Nucleus accumbens (tissue), 56 donors: Measurements from ENCODE around the gene CHURC1.

Experiments
- DNase-seq, 56 donors: peaks; one replicate each; lab custom pipeline; 2025; lab: John Stamatoyannopoulos, UW

The CHURC1 gene

DNA sequence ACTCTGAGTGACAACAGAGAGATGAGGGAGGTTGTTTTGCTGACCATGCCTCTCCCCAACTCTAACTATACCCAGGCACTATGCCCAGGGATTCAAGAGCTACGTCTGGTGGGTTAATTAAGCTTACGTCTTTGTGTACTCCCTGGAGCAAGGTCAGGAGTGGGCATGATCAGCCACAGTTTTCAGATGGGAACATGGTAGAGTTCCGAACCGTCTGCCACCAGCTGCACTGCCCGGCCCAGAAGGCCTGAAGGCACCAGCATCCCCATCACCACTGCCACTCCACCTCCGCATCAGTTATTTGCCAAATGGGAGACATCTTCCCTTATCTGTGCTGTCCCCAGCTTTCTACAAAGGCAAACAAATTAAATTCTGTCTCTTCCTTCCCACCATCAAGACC lies 39.4 kb downstream of the CHURC1 start:
- no peak for DNase-seq

DNA sequence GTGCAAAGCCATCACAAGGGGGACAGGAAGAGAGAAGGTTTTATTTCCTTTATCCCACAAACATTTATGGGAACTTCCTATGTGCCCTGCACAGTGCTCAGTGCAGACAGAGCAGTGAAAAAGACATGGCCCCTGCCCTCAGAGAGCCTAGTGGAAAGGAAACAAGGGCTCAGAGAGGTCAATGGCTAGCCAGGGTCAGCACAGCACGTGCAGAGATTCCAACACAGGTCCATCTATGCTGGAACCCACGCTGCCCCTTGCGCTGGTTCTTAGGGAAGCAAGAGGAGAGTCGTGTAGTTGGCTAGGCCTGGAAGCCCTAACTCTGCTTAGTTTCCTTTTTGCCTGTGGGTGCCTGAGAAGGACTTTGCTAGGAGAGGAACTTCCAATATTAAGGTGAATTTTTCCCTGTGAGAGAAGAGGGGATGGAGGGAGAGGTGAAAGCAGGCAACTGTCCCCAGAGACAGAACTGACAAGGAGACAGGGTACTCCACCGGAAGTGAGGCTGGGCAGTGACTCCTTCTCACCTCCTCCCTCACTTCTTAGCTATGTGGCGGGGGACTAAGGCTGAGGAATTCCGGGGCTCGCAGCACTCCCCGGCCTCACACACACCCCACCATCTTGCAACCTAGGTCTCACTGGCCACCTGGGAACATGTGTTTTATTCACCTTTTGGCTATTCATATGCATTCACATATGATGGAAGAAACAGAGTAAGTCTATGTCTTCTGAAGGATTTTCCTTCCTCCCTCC lies 40.4 kb downstream of the CHURC1 start:
- no peak for DNase-seq

DNA sequence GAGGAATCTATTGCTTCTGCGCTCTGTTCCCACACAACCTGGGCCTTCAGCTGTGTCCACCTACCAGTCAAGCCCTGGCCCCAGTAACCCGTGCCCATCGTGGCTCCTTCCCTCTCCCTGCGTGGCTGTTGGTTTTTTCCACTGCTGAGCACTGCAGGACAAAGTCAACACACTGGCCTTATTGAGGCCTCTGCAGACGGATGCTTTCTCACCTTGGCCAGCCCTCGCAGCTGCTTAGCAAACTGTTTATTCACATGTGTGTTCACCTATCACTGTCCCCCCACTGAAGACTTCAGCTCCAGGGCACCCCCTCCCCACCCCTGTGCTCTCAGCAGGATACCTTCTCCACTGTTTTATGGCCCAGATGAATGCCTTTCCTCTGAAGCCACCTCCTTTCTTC lies 41.0 kb downstream of the CHURC1 start:
- DNase-seq, result no peak

GRCh38 chr14:64956697-64957406 lies 42.6 kb downstream of the CHURC1 start:
- no peak for DNase-seq

GRCh38 chr14:64958201-64958600 lies 43.9 kb downstream of the CHURC1 start:
- no peak for DNase-seq

- DNase-seq, result no peak
Measured at GRCh38 chr14:64958743-64959142, 44.5 kb downstream of the CHURC1 start.

GRCh38 chr14:64960762-64961276 lies 46.6 kb downstream of the CHURC1 start:
- DNase-seq, result no peak

GRCh38 chr14:64963611-64964010 lies 49.4 kb downstream of the CHURC1 start:
- no peak for DNase-seq

GRCh38 chr14:64965356-64966000 lies 51.2 kb downstream of the CHURC1 start:
- DNase-seq, result peak in 25 of 56 donors; percentile 9 to 75 (median 28)

- no peak for DNase-seq
Measured at GRCh38 chr14:64966976-64967375, 52.7 kb downstream of the CHURC1 start.

- peak in 1 of 56 donors; percentile 12 for DNase-seq
Measured at GRCh38 chr14:64968167-64968566, 53.9 kb downstream of the CHURC1 start.

DNA sequence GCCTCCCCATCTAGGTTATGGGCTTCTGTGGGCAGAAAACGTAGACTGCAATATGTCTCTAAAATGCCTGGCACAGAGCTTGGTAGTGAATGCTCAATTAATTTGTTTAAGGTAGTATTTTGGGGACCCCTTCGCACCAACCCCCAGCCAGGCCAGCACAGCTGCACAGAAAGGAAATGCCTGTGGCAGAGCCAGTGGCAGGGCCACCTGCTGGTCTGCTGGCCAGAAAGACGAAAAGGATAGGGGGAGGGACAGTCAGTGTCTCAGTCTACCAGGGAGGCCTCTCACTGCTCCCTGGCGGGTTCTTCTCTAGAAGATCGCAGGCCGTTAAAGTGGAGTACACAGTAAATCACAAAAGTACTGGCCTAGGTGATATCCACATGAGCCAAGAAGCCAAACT lies 54.4 kb downstream of the CHURC1 start:
- DNase-seq, result no peak

GRCh38 chr14:64970041-64970440 lies 55.8 kb downstream of the CHURC1 start:
- DNase-seq, result no peak

GRCh38 chr14:64970776-64971477 lies 56.7 kb downstream of the CHURC1 start:
- no peak for DNase-seq

DNA sequence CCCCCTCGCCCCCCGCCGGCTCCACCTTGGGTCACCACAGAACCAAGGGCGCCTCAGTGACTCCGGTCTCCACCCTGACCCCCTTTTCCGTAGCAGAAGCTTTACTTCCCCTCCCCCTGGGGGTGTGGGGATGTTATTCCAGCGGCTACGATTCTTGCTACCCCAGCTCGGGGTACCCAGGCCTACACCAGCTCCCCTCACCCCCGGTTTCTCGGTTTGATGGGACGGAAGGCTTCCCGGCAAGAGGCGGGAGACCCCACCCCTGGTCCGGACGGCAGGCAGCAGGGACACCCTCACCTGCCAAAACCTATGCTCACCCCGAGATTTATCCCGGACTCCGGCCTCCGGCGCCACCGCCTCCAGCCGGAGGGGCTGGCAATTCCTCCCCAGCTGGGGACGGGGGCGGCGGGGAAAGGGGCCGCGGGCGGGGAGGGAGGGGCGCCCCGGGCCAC lies 57.3 kb downstream of the CHURC1 start:
- DNase-seq, result peak in 1 of 56 donors; percentile 34

DNA sequence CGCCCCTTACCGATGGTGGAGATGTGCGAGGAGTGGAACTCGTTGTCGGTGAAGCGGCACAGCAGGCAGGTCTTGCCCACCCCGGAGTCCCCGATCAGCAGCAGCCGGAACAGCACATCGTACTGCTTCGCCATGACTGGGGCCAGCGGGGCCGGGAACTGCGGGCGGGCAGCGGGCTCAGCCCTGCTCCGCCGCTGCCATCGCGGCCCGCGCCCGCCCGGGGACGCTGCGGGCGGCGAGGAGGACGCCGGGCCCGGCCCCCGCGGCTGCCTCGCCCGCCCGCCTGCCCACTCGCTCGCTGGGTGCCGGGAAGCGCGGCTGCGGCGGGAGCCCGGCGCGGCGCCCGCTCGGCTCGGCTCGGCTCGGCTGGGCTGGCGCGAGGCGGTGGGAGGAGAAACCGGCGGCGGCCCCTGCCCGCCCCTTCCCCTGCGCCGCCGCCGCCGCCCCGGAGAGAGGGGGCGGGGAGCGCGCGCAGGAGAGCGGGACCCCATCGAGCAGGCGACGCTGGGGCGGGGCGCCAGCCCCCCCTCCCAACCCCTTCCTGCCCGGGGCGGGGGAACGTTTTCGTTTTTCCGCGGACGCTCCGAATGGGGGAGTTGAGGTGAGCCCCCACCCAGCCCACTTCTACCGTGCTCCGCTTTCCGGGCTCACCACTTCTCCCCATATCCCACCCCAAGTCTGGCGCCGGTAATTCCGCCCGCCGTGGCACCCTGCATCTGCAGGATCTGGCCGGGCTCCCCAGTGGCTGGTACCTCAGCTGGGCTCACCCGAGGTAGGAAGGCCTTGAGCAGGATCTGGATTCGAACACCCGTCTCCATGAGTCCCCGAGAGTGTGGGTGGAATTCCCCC lies 57.9 kb downstream of the CHURC1 start, which contains the start of gene RAB15:
Gene RAB15 (minus strand): TSS at position 394 of the 849 bp plus-strand sequence. CDS start 260 bp downstream, at position 134.
- peak in 12 of 56 donors; percentile 15 to 57 (median 30) for DNase-seq

DNA sequence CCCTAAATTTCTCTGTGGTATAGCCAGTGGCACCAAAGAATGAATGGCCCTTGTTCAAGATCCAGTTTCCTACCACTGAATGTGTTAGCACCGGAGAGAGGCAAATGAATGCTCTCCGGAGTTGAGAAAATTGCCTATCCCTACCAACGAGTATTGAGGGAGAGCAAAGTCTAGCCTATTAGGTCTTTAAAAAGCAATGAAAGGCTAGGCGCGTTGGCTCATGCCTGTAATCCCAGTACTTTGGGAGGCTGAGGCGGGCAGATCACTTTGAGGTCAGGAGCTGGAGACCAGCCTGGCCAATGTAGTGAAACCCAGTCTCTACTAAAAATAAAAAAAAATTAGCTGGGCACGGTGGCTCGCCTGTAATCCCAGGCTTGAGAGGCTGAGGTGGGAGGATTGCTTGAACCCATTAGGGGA lies 58.8 kb downstream of the CHURC1 start:
- no peak for DNase-seq

DNA sequence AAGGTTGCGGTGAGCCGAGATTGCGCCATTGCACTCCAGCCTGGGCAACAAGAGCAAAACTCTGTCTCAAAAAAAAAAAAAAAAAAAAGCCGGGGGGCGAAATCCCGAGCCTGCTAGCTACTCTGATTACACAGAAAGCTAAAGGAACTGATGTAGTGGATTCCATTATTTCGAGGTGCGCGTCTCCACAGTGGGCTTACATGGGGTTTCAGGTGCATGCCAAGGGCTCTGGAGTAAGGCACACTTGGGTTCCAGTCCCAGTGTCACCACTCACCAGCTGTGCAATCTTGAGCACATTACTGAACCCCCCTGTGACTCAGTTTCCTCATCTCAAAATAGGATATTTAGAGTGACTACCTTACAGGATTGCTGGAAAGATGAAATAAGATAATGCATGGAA lies 59.6 kb downstream of the CHURC1 start:
- DNase-seq, result no peak

- DNase-seq, result no peak
Measured at GRCh38 chr14:64974563-64974962, 60.3 kb downstream of the CHURC1 start.
